Activated CD4-positive, alpha-beta T cell treated with anti-CD3 and anti-CD28 coated beads, Interleukin-2, amount 10 ng/mL, durations not matched to agents 7 days and 5 days (primary cell): ENCODE measurements around the gene ITGB5. TPM values are rescaled to one million over a fixed set of nuclear protein-coding genes. Genes with fewer than 3 reads are reported as not detected.
A peak's percentile ranks its signal among the peaks of the same experiment; 100 is the strongest.

Source experiments
- CTCF ChIA-PET: fragments of 350-600 bp; sonication (Branson Sonifier 250); formaldehyde crosslinking; loops from one replicate; lab custom pipeline; 2021; ENCODE audit warnings: antibody characterized with exemption; lab: Charles Lee
- POLR2A ChIA-PET: fragments of 350-600 bp; sonication (Branson Sonifier 250); formaldehyde crosslinking; loops from one replicate; lab custom pipeline; 2021; ENCODE audit warnings: antibody characterized with exemption; lab: Charles Lee
- DNase-seq: peaks from one replicate; pipeline ENCODE4 v3.0.0-alpha.2; 2020
- H3K27ac Mint-ChIP-seq: one replicate; pipeline ENCODE4 v1.8.0; 2021; ENCODE audit warnings: mild to moderate bottlenecking, moderate library complexity, mixed read lengths
- H3K27me3 Mint-ChIP-seq: one replicate; pipeline ENCODE4 v1.8.0; 2021; ENCODE audit warnings: mixed read lengths
- H3K36me3 Mint-ChIP-seq: one replicate; pipeline ENCODE4 v1.8.0; 2021; ENCODE audit warnings: low read depth, mixed read lengths
- H3K4me1 Mint-ChIP-seq: one replicate; pipeline ENCODE4 v1.8.0; 2021; ENCODE audit warnings: mixed read lengths
- H3K4me3 Mint-ChIP-seq: one replicate; pipeline ENCODE4 v1.8.0; 2021; ENCODE audit warnings: mild to moderate bottlenecking, moderate library complexity, mixed read lengths
- H3K9me3 Mint-ChIP-seq: one replicate; pipeline ENCODE4 v1.8.0; 2021; ENCODE audit warnings: mixed read lengths
- total RNA-seq, 2 experiments: library from RNA; stranded (reverse); gene quantifications; one replicate each; pipeline ENCODE4 v1.2.3, GENCODE V29; 2021

The ITGB5 gene
- total RNA-seq, 2 experiments from 2014 or later, result 0.15 to 0.37 TPM

- Mint-ChIP-seq H3K36me3 (no peaks in the 10 kb centered on the region), H3K27ac (no peak overlapping the region), H3K9me3 (no peaks in the 10 kb centered on the region), H3K4me1 (peaks cover 4% of the 10 kb centered on the region), H3K27me3 (peaks cover 59% of the 10 kb centered on the region), H3K4me3 (peak overlapping the region; percentile 54)
- DNase-seq, result no peak
- CTCF ChIA-PET, result interaction anchor here (1.4 to 5.9 kb wide), 3 partner anchors 15 to 143 kb away, joined by 3 to 25 read pairs (median 4); no protein-coding TSS in a partner anchor
- POLR2A ChIA-PET, result no interaction called here
These were observed 750 bp upstream of the ITGB5 start for GRCh38 chr3:124887932-124888298.

- ChIA-PET CTCF (interaction anchor here (5.9 kb wide), 1 partner anchor 16 kb away, joined by 25 read pairs; no protein-coding TSS in a partner anchor), POLR2A (no interaction called here)
- DNase-seq, result peak; percentile 11
- Mint-ChIP-seq H3K9me3 (no peaks in the 10 kb centered on the region), H3K27me3 (peaks cover 70% of the 10 kb centered on the region), H3K27ac (no peak overlapping the region), H3K4me3 (peak overlapping the region; percentile 36), H3K4me1 (peaks cover 4% of the 10 kb centered on the region), H3K36me3 (no peaks in the 10 kb centered on the region)
These were observed 753 bp downstream of the ITGB5 start for GRCh38 chr3:124886168-124887056.

- H3K27me3 Mint-ChIP-seq, result peaks cover 69% of the 10 kb centered on the region
- DNase-seq, result no peak
- CTCF ChIA-PET, result interaction anchor here (0.6 to 0.7 kb wide), 2 partner anchors 34 to 317 kb away, joined by 3 to 6 read pairs; no protein-coding TSS in a partner anchor
- H3K9me3 Mint-ChIP-seq, result no peaks in the 10 kb centered on the region
- no peaks in the 10 kb centered on the region for H3K36me3 Mint-ChIP-seq
- POLR2A ChIA-PET, result interaction anchor here (0.6 kb wide), 2 partner anchors 98 to 429 kb away, joined by 3 to 4 read pairs; no protein-coding TSS in a partner anchor
- H3K27ac Mint-ChIP-seq, result no peak overlapping the region
- peaks cover 4% of the 10 kb centered on the region for H3K4me1 Mint-ChIP-seq
- peak overlapping the region; percentile 36 for H3K4me3 Mint-ChIP-seq
These were observed 1.5 kb downstream of the ITGB5 start for GRCh38 chr3:124885466-124886167.

- H3K4me1 Mint-ChIP-seq, result peaks cover 4% of the 10 kb centered on the region
- H3K4me3 Mint-ChIP-seq, result no peak overlapping the region
- DNase-seq, result no peak
- H3K27me3 Mint-ChIP-seq, result peaks cover 66% of the 10 kb centered on the region
- ChIA-PET POLR2A (no interaction called here), CTCF (no interaction called here)
- no peaks in the 10 kb centered on the region for H3K36me3 Mint-ChIP-seq
- no peak overlapping the region for H3K27ac Mint-ChIP-seq
- H3K9me3 Mint-ChIP-seq, result no peaks in the 10 kb centered on the region
These were observed 2.6 kb downstream of the ITGB5 start for GRCh38 chr3:124884474-124885101.

- no peaks in the 10 kb centered on the region for H3K9me3 Mint-ChIP-seq
- peaks cover 59% of the 10 kb centered on the region for H3K27me3 Mint-ChIP-seq
- no peak overlapping the region for H3K27ac Mint-ChIP-seq
- peaks cover 9% of the 10 kb centered on the region for H3K4me1 Mint-ChIP-seq
- H3K4me3 Mint-ChIP-seq, result no peak overlapping the region
- POLR2A ChIA-PET, result no interaction called here
- CTCF ChIA-PET, result no interaction called here
- H3K36me3 Mint-ChIP-seq, result no peaks in the 10 kb centered on the region
- DNase-seq, result no peak
These were observed 3.2 kb downstream of the ITGB5 start for GRCh38 chr3:124883766-124884473.

GRCh38 chr3:124882816-124883747 lies 4.1 kb downstream of the ITGB5 start:
- Mint-ChIP-seq H3K36me3 (no peaks in the 10 kb centered on the region), H3K27me3 (peaks cover 51% of the 10 kb centered on the region), H3K4me1 (peaks cover 16% of the 10 kb centered on the region), H3K27ac (no peak overlapping the region), H3K9me3 (no peaks in the 10 kb centered on the region), H3K4me3 (no peak overlapping the region)
- POLR2A ChIA-PET, result no interaction called here
- CTCF ChIA-PET, result interaction anchor here (0.6 kb wide), 1 partner anchor 32 kb away, joined by 3 read pairs; no protein-coding TSS in a partner anchor
- no peak for DNase-seq

GRCh38 chr3:124881976-124882697 lies 5.0 kb downstream of the ITGB5 start:
- no peak for DNase-seq
- Mint-ChIP-seq H3K4me1 (peaks cover 16% of the 10 kb centered on the region), H3K36me3 (no peaks in the 10 kb centered on the region), H3K27me3 (peaks cover 45% of the 10 kb centered on the region), H3K4me3 (no peak overlapping the region), H3K9me3 (no peaks in the 10 kb centered on the region), H3K27ac (no peak overlapping the region)
- ChIA-PET POLR2A (no interaction called here), CTCF (interaction anchor here (0.6 kb wide), 2 partner anchors 31 to 1320 kb away, joined by 3 read pairs; no protein-coding TSS in a partner anchor)

- ChIA-PET CTCF (no interaction called here), POLR2A (no interaction called here)
- Mint-ChIP-seq H3K9me3 (no peaks in the 10 kb centered on the region), H3K4me3 (no peak overlapping the region), H3K27ac (no peak overlapping the region), H3K4me1 (peaks cover 11% of the 10 kb centered on the region), H3K36me3 (no peaks in the 10 kb centered on the region), H3K27me3 (peaks cover 37% of the 10 kb centered on the region)
- DNase-seq, result no peak
These were observed 7.9 kb downstream of the ITGB5 start for GRCh38 chr3:124879337-124879680.

GRCh38 chr3:124878561-124879336 lies 8.4 kb downstream of the ITGB5 start:
- ChIA-PET CTCF (no interaction called here), POLR2A (no interaction called here)
- H3K9me3 Mint-ChIP-seq, result no peaks in the 10 kb centered on the region
- H3K36me3 Mint-ChIP-seq, result no peaks in the 10 kb centered on the region
- H3K4me3 Mint-ChIP-seq, result no peak overlapping the region
- H3K27ac Mint-ChIP-seq, result no peak overlapping the region
- H3K4me1 Mint-ChIP-seq, result peaks cover 11% of the 10 kb centered on the region
- peak; percentile 34 for DNase-seq
- peaks cover 32% of the 10 kb centered on the region for H3K27me3 Mint-ChIP-seq

GRCh38 chr3:124877674-124878073 lies 9.5 kb downstream of the ITGB5 start:
- CTCF ChIA-PET, result no interaction called here
- no peak overlapping the region for H3K4me3 Mint-ChIP-seq
- no peaks in the 10 kb centered on the region for H3K9me3 Mint-ChIP-seq
- no peaks in the 10 kb centered on the region for H3K36me3 Mint-ChIP-seq
- POLR2A ChIA-PET, result no interaction called here
- peaks cover 11% of the 10 kb centered on the region for H3K4me1 Mint-ChIP-seq
- no peak for DNase-seq
- no peak overlapping the region for H3K27ac Mint-ChIP-seq
- H3K27me3 Mint-ChIP-seq, result peaks cover 23% of the 10 kb centered on the region
